NCI-H2196 (cell line): ENCODE data around the gene EXOC1.
"Not testable (repeated sequence)": the region's sequence is repeated elsewhere in the genome, so short reads cannot be mapped to it uniquely, and the experiment has no call there.

Source experiments
- DNase-seq: peaks from one replicate; lab custom pipeline; 2025; ENCODE audit not compliant: unreplicated experiment; lab: John Stamatoyannopoulos, UW

EXOC1 gene

GRCh38 chr4:55906323-55906722 is 52.9 kb downstream of the EXOC1 start:
- no peak for DNase-seq

GRCh38 chr4:55906989-55907388 is 53.5 kb downstream of the EXOC1 start:
- DNase-seq = no peak

GRCh38 chr4:55907469-55907868 is 54.0 kb downstream of the EXOC1 start:
- DNase-seq = no peak

- DNase-seq = no peak
These were observed 56.7 kb downstream of the EXOC1 start for GRCh38 chr4:55910140-55910539.

GRCh38 chr4:55912249-55912648 is 58.8 kb downstream of the EXOC1 start:
- no peak for DNase-seq

- DNase-seq = no peak
These were observed 67.1 kb downstream of the EXOC1 start for GRCh38 chr4:55920571-55920970.

- no peak for DNase-seq
These were observed 67.6 kb downstream of the EXOC1 start for GRCh38 chr4:55921093-55921492.

GRCh38 chr4:55925241-55925640 is 71.8 kb downstream of the EXOC1 start:
- DNase-seq = no peak

- no peak for DNase-seq
These were observed 73.2 kb downstream of the EXOC1 start for GRCh38 chr4:55926610-55927009.

GRCh38 chr4:55927803-55928437 is 74.5 kb downstream of the EXOC1 start:
- DNase-seq = no peak

- DNase-seq = no peak
These were observed 75.4 kb downstream of the EXOC1 start for GRCh38 chr4:55928846-55929245.

- no peak for DNase-seq
These were observed 77.6 kb downstream of the EXOC1 start for GRCh38 chr4:55931043-55931442.

- DNase-seq = no peak
These were observed 78.4 kb downstream of the EXOC1 start for GRCh38 chr4:55931833-55932232.

- DNase-seq = no peak
These were observed 79.1 kb downstream of the EXOC1 start for GRCh38 chr4:55932511-55932910.

GRCh38 chr4:55933611-55934010 is 80.2 kb downstream of the EXOC1 start:
- DNase-seq = no peak

- DNase-seq = not testable (repeated sequence)
These were observed 82.5 kb downstream of the EXOC1 start for GRCh38 chr4:55935907-55936306.

- DNase-seq = no peak
These were observed 85.0 kb downstream of the EXOC1 start for GRCh38 chr4:55938481-55938880.

- DNase-seq = no peak
These were observed 86.0 kb downstream of the EXOC1 start for GRCh38 chr4:55939421-55939820.

GRCh38 chr4:55941881-55942396 is 88.5 kb downstream of the EXOC1 start:
- DNase-seq = no peak

- DNase-seq = no peak
These were observed 93.9 kb downstream of the EXOC1 start for GRCh38 chr4:55947254-55947882.

GRCh38 chr4:55947912-55948725 is 94.7 kb downstream of the EXOC1 start:
- no peak for DNase-seq
